ENCODE measurements around the gene TOMM20. TPM values are rescaled to one million over a fixed set of nuclear protein-coding genes. Genes with fewer than 3 reads are reported as not detected.

TOMM20 gene
- total and polyA plus RNA-seq, 2 experiments from 2014 or later, result 75.7 to 103 TPM

DNA sequence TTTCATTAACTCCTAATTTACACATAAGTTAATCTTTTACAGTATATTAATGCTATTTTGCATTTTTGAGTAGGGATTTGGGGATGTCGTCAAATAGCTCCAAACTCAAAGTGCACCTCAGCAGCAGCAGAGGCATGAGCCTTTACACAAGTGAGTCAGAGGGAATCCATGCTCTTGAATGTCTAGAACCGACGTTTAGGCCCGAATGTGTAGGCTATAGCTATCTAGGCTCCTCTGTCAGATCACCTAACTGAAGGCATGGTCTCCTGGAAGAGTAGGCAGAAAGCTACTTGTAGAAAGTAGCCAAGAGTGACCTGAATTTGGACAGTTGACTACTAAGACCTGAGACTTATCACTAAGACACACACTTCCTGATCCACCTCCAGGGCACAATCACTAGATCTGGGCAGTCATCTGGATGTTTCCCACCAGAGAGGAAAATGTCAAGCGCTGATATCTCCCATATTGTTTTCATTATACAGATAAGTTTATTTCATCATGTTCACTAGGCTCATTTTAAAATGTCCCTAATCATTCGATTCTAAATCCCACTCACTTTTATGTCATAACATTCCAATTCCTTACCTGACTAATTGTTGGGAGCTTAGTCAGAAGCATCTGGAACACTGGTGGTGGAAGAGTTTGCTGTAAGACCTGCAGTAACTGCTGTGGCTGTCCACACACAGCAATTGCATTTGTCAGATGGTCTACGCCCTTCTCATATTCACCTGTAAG is 15.3 kb downstream of the TOMM20 start:
- no peak for DNase-seq
- Histone ChIP-seq H3K9me2 (ENCODE audit: insufficient read depth) (no peaks in the 10 kb centered on the region), H3K4me1 (ENCODE audit: insufficient read depth) (peaks cover 17% of the 10 kb centered on the region), H3K4me2 (ENCODE audit: unreplicated experiment) (no peak overlapping the region), H3K36me3 (ENCODE audit: low read depth) (peaks cover 66% of the 10 kb centered on the region), H3K9me3 (ENCODE audit: low read depth) (no peaks in the 10 kb centered on the region), H4K20me1 (ENCODE audit: insufficient read depth) (no peaks in the 10 kb centered on the region), H3K4me3 (no peak overlapping the region), H2AFZ (no peak overlapping the region), H3K27ac (peak overlapping the region; percentile 31; the same call in 1 of the 2 replicates), H3K27me3 (replicated peaks; ENCODE audit: insufficient read depth) (no peaks in the 10 kb centered on the region), H3F3A (ENCODE audit: insufficient read depth) (peaks cover 27% of the 10 kb centered on the region), H3K9ac (no peak overlapping the region), H3K79me2 (ENCODE audit: insufficient read depth) (peaks cover 80% of the 10 kb centered on the region)
- in situ Hi-C loops (cut with MboI), result loop anchor here (25.0 kb wide), 1 partner anchor 1001 kb away; no protein-coding TSS in a partner anchor
- no peak for TF ChIP-seq EZH2 (IDR thresholded peaks at IDR 0.05; ENCODE audit: insufficient read depth, poor library complexity, severe bottlenecking)
- TF ChIP-seq EZH2phosphoT487 (IDR thresholded peaks at IDR 0.05; ENCODE audit: insufficient read depth, low read depth), result no peak
- 65 to 68% methylated on average over 7 of the region's 7 CpGs for whole genome bisulfite sequencing, 2 experiments (ENCODE audit: low coverage in 1 of 2, low lambda C conversion rate in 2 of 2, missing lambda C conversion rate in 2 of 2)

- no peaks in the 10 kb centered on the region for H3K9me3 ChIP-seq (ENCODE audit: low read depth)
- TF ChIP-seq EZH2 (IDR thresholded peaks at IDR 0.05; ENCODE audit: insufficient read depth, poor library complexity, severe bottlenecking) (no peak), EZH2phosphoT487 (IDR thresholded peaks at IDR 0.05; ENCODE audit: insufficient read depth, low read depth) (no peak)
- no peak for DNase-seq
- H3F3A ChIP-seq (ENCODE audit: insufficient read depth), result peaks cover 28% of the 10 kb centered on the region
- no peak overlapping the region for H2AFZ ChIP-seq
- no peaks in the 10 kb centered on the region for H4K20me1 ChIP-seq (ENCODE audit: insufficient read depth)
- no peaks in the 10 kb centered on the region for H3K27me3 ChIP-seq (replicated peaks; ENCODE audit: insufficient read depth)
- H3K79me2 ChIP-seq (ENCODE audit: insufficient read depth), result peaks cover 72% of the 10 kb centered on the region
- no peaks in the 10 kb centered on the region for H3K9me2 ChIP-seq (ENCODE audit: insufficient read depth)
- H3K36me3 ChIP-seq (ENCODE audit: low read depth), result peaks cover 59% of the 10 kb centered on the region
- no peak overlapping the region for H3K4me2 ChIP-seq (ENCODE audit: unreplicated experiment)
- H3K27ac ChIP-seq, result peak overlapping the region; percentile 31; the same call in 1 of the 2 replicates
- 54 to 55% methylated on average over 6 of the region's 6 CpGs for WGBS, 2 experiments (ENCODE audit: low coverage in 1 of 2, low lambda C conversion rate in 2 of 2, missing lambda C conversion rate in 2 of 2)
- in situ Hi-C loops (cut with MboI), result loop anchor here (25.0 kb wide), 1 partner anchor 1000 kb away; no protein-coding TSS in a partner anchor
- H3K4me3 ChIP-seq, result no peak overlapping the region
- H3K9ac ChIP-seq, result no peak overlapping the region
- H3K4me1 ChIP-seq (ENCODE audit: insufficient read depth), result peaks cover 17% of the 10 kb centered on the region
These were observed 16.1 kb downstream of the TOMM20 start for GRCh38 chr1:235112297-235113182.

- Histone ChIP-seq H3K79me2 (ENCODE audit: insufficient read depth) (peaks cover 59% of the 10 kb centered on the region), H4K20me1 (ENCODE audit: insufficient read depth) (no peaks in the 10 kb centered on the region), H3K9ac (no peak overlapping the region), H3K36me3 (ENCODE audit: low read depth) (peaks cover 56% of the 10 kb centered on the region), H3K4me3 (no peak overlapping the region), H3K4me2 (ENCODE audit: unreplicated experiment) (no peak overlapping the region), H3K27ac (no peak overlapping the region), H2AFZ (no peak overlapping the region), H3K9me2 (ENCODE audit: insufficient read depth) (no peaks in the 10 kb centered on the region), H3K4me1 (ENCODE audit: insufficient read depth) (peaks cover 20% of the 10 kb centered on the region), H3K9me3 (ENCODE audit: low read depth) (no peaks in the 10 kb centered on the region), H3K27me3 (replicated peaks; ENCODE audit: insufficient read depth) (no peaks in the 10 kb centered on the region), H3F3A (ENCODE audit: insufficient read depth) (peaks cover 42% of the 10 kb centered on the region)
- WGBS, 2 experiments (ENCODE audit: low coverage in 1 of 2, low lambda C conversion rate in 2 of 2, missing lambda C conversion rate in 2 of 2), result 94 to 100% methylated on average over 3 of the region's 3 CpGs
- DNase-seq, result no peak
- TF ChIP-seq EZH2phosphoT487 (IDR thresholded peaks at IDR 0.05; ENCODE audit: insufficient read depth, low read depth), result no peak
- TF ChIP-seq EZH2 (IDR thresholded peaks at IDR 0.05; ENCODE audit: insufficient read depth, poor library complexity, severe bottlenecking), result no peak
- in situ Hi-C loops (cut with MboI), result loop anchor here (25.0 kb wide), 1 partner anchor 999 kb away; no protein-coding TSS in a partner anchor
These were observed 17.5 kb downstream of the TOMM20 start for GRCh38 chr1:235111107-235111506.

DNA sequence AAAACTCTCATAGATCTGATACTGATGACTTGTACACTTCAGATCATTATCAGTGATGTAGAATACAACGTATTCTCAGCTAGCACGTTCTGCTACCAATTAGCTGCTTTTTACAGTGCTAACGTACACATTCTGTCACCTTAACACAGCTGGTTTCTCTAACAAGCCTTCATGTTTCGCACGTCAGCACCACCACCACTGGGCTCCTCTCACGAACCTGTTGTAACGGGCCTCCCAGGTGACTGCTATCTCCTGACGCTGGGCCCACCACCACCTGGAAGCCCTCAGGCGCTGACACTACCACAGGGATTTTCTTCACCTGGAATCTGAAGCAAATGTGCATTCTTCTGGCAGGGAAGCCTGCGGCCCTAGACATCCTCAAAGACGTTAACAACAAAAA is 19.8 kb downstream of the TOMM20 start:
- no peak for TF ChIP-seq EZH2 (IDR thresholded peaks at IDR 0.05; ENCODE audit: insufficient read depth, poor library complexity, severe bottlenecking)
- TF ChIP-seq EZH2phosphoT487 (IDR thresholded peaks at IDR 0.05; ENCODE audit: insufficient read depth, low read depth), result no peak
- Histone ChIP-seq H3K9ac (no peak overlapping the region), H3K36me3 (ENCODE audit: low read depth) (peaks cover 44% of the 10 kb centered on the region), H3K4me3 (no peak overlapping the region), H3K79me2 (ENCODE audit: insufficient read depth) (peaks cover 37% of the 10 kb centered on the region), H3K27me3 (replicated peaks; ENCODE audit: insufficient read depth) (no peaks in the 10 kb centered on the region), H2AFZ (no peak overlapping the region), H3K4me2 (ENCODE audit: unreplicated experiment) (no peak overlapping the region), H4K20me1 (ENCODE audit: insufficient read depth) (no peaks in the 10 kb centered on the region), H3K4me1 (ENCODE audit: insufficient read depth) (peaks cover 28% of the 10 kb centered on the region), H3K9me2 (ENCODE audit: insufficient read depth) (no peaks in the 10 kb centered on the region), H3K27ac (no peak overlapping the region), H3K9me3 (ENCODE audit: low read depth) (no peaks in the 10 kb centered on the region), H3F3A (ENCODE audit: insufficient read depth) (peaks cover 56% of the 10 kb centered on the region)
- no peak for DNase-seq
- in situ Hi-C loops (cut with MboI), result loop anchor here (25.0 kb wide), 1 partner anchor 997 kb away; no protein-coding TSS in a partner anchor
- 84 to 86% methylated on average over 11 of the region's 11 CpGs for WGBS, 2 experiments (ENCODE audit: low coverage in 1 of 2, low lambda C conversion rate in 2 of 2, missing lambda C conversion rate in 2 of 2)
